ENCODE data around the gene WNT5B. TPM values are rescaled to one million over a fixed set of nuclear protein-coding genes. Genes with fewer than 3 reads are reported as not detected.

The WNT5B gene
- total and polyA plus RNA-seq, 10 donors, result 1.1 to 8.7 (median 4.4) TPM

GRCh38 chr12:1646569-1647284 lies 17.7 kb downstream of the WNT5B start:
- no peak for DNase-seq
- TF ChIP-seq POLR2AphosphoS5 (IDR thresholded peaks at IDR 0.05), result no peak
- no peak for TF ChIP-seq POLR2A (IDR thresholded peaks at IDR 0.05)
- TF ChIP-seq, protein P1, sequence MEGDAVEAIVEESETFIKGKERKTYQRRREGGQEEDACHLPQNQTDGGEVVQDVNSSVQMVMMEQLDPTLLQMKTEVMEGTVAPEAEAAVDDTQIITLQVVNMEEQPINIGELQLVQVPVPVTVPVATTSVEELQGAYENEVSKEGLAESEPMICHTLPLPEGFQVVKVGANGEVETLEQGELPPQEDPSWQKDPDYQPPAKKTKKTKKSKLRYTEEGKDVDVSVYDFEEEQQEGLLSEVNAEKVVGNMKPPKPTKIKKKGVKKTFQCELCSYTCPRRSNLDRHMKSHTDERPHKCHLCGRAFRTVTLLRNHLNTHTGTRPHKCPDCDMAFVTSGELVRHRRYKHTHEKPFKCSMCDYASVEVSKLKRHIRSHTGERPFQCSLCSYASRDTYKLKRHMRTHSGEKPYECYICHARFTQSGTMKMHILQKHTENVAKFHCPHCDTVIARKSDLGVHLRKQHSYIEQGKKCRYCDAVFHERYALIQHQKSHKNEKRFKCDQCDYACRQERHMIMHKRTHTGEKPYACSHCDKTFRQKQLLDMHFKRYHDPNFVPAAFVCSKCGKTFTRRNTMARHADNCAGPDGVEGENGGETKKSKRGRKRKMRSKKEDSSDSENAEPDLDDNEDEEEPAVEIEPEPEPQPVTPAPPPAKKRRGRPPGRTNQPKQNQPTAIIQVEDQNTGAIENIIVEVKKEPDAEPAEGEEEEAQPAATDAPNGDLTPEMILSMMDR (IDR thresholded peaks at IDR 0.05 in 8 of 11, conservative IDR thresholded peaks at IDR 0.05 in 3 of 11), result no peak
- Histone ChIP-seq H3K9me3 (no peaks in the 10 kb centered on the region), H3K4me3 (no peak overlapping the region), H3K36me3 (no peaks in the 10 kb centered on the region), H3K27ac (no peak overlapping the region), H3K4me1 (peaks cover 0 to 38% (median 14%) of the 10 kb centered on the region in 6 donors), H3K27me3 (replicated peaks in 1 of 7) (no peaks in the 10 kb centered on the region)
- intact Hi-C loops (cut with DNase I; ENCODE audit: low total_unique reads), result no loop called here
- WGBS, 5 donors, result 48 to 67% (median 60%) methylated on average over 17 to 21 of the region's 21 CpGs

GRCh38 chr12:1647285-1647669 lies 18.2 kb downstream of the WNT5B start:
- peaks cover 0 to 2% (median 0%) of the 10 kb centered on the region in 7 donors for H3K27me3 ChIP-seq (replicated peaks in 1 of 7)
- H3K4me1 ChIP-seq, result peaks cover 0 to 38% (median 14%) of the 10 kb centered on the region in 6 donors
- intact Hi-C loops (cut with DNase I; ENCODE audit: low total_unique reads), result no loop called here

GRCh38 chr12:1650260-1650977 lies 21.4 kb downstream of the WNT5B start:
- WGBS, 5 donors, result 52 to 68% (median 54%) methylated on average over 5 of the region's 5 CpGs
- Histone ChIP-seq H3K27me3 (replicated peaks in 1 of 7) (peaks cover 0 to 4% (median 0%) of the 10 kb centered on the region in 7 donors), H3K36me3 (no peaks in the 10 kb centered on the region), H3K4me3 (no peak overlapping the region), H3K27ac (no peak overlapping the region), H3K9me3 (no peaks in the 10 kb centered on the region), H3K4me1 (peaks cover 0 to 31% (median 8%) of the 10 kb centered on the region in 6 donors)
- TF ChIP-seq POLR2A (IDR thresholded peaks at IDR 0.05) (no peak), POLR2AphosphoS5 (IDR thresholded peaks at IDR 0.05) (no peak)
- TF ChIP-seq, protein P1 (IDR thresholded peaks at IDR 0.05 in 8 of 11, conservative IDR thresholded peaks at IDR 0.05 in 3 of 11), result no peak
- intact Hi-C loops (cut with DNase I; ENCODE audit: low total_unique reads), result loop anchor here (5.0 kb wide), 1 partner anchor 287 kb away; no protein-coding TSS in a partner anchor
- DNase-seq, result no peak

More at GRCh38 chr12:1647285-1647669, 18.2 kb downstream of the WNT5B start:
- H3K36me3 ChIP-seq, result no peaks in the 10 kb centered on the region
- no peak overlapping the region for H3K27ac ChIP-seq
- no peak overlapping the region for H3K4me3 ChIP-seq
- H3K9me3 ChIP-seq, result no peaks in the 10 kb centered on the region
- TF ChIP-seq POLR2A (IDR thresholded peaks at IDR 0.05), result no peak
- no peak for DNase-seq
- WGBS, 5 donors, result 81 to 91% (median 85%) methylated on average over 3 of the region's 3 CpGs

- WGBS, 5 donors, result 68 to 86% (median 80%) methylated on average over 6 of the region's 6 CpGs
- Histone ChIP-seq H3K27me3 (replicated peaks in 1 of 7) (peaks cover 0 to 4% (median 0%) of the 10 kb centered on the region in 7 donors), H3K4me3 (no peak overlapping the region), H3K4me1 (peaks cover 0 to 27% (median 7%) of the 10 kb centered on the region in 6 donors), H3K36me3 (no peaks in the 10 kb centered on the region), H3K9me3 (no peaks in the 10 kb centered on the region), H3K27ac (no peak overlapping the region)
- intact Hi-C loops (cut with DNase I; ENCODE audit: low total_unique reads), result loop anchor here (5.0 kb wide), 1 partner anchor 286 kb away; no protein-coding TSS in a partner anchor
- TF ChIP-seq, protein P1 (IDR thresholded peaks at IDR 0.05 in 8 of 11, conservative IDR thresholded peaks at IDR 0.05 in 3 of 11), result no peak
- TF ChIP-seq POLR2A (IDR thresholded peaks at IDR 0.05) (no peak), POLR2AphosphoS5 (IDR thresholded peaks at IDR 0.05) (no peak)
- no peak for DNase-seq
Measured at GRCh38 chr12:1650978-1651361, 21.9 kb downstream of the WNT5B start.
